Measurements from ENCODE around the gene AKR1C1. TPM values are rescaled to one million over a fixed set of nuclear protein-coding genes. Genes with fewer than 3 reads are reported as not detected.
"Not testable (repeated sequence)": the region's sequence is repeated elsewhere in the genome, so short reads cannot be mapped to it uniquely, and the experiment has no call there.

AKR1C1 gene
- total RNA-seq, 1 experiment from 2014 or later = 4.1 TPM

- H3K27ac Mint-ChIP-seq = no peak overlapping the region
These were observed 27.0 kb downstream of the AKR1C1 start for GRCh38 chr10:4990217-4990616.

GRCh38 chr10:4991463-4991862 lies 28.2 kb downstream of the AKR1C1 start:
- H3K4me3 Mint-ChIP-seq; H3K27ac Mint-ChIP-seq; ATAC-seq; H3K9me3 Mint-ChIP-seq; H3K27me3 Mint-ChIP-seq (ENCODE audit: low read depth); DNase-seq (ENCODE audit: low spot score); H3K4me1 Mint-ChIP-seq; H3K36me3 Mint-ChIP-seq; CTCF ChIA-PET; POLR2A ChIA-PET: not testable (repeated sequence)

More at GRCh38 chr10:4990217-4990616, 27.0 kb downstream of the AKR1C1 start:
- 0 out of 2 replicates have a peak, but pooled peaks cover 6% of the 10 kb centered on the region for H3K36me3 Mint-ChIP-seq
- H3K27me3 Mint-ChIP-seq (ENCODE audit: low read depth) = no peaks in the 10 kb centered on the region; the same call in 1 of the 2 replicates
- TF ChIP-seq TCF7 (CRISPR knock-in tag; IDR thresholded peaks at IDR 0.05; ENCODE audit: low read depth) (no peak), ZNF263 (CRISPR knock-in tag; IDR thresholded peaks at IDR 0.05; ENCODE audit: low read depth) (no peak), ARID4B (CRISPR knock-in tag; IDR thresholded peaks at IDR 0.05; ENCODE audit: borderline replicate concordance) (no peak), CDX4 (CRISPR knock-in tag; IDR thresholded peaks at IDR 0.05; ENCODE audit: borderline replicate concordance) (no peak), ZNF671 (CRISPR knock-in tag; IDR thresholded peaks at IDR 0.05) (no peak), CTCF (IDR thresholded peaks at IDR 0.05) (no peak), SMAD4 (CRISPR knock-in tag; IDR thresholded peaks at IDR 0.05) (no peak), ATF6 (CRISPR knock-in tag; IDR thresholded peaks at IDR 0.05) (no peak), ZNF121 (CRISPR knock-in tag; IDR thresholded peaks at IDR 0.05) (no peak), MXD4 (CRISPR knock-in tag; IDR thresholded peaks at IDR 0.05; ENCODE audit: borderline replicate concordance) (no peak), STAT6 (CRISPR knock-in tag; conservative IDR thresholded peaks at IDR 0.05; ENCODE audit: low read depth) (no peak), KAT7 (CRISPR knock-in tag; IDR thresholded peaks at IDR 0.05; ENCODE audit: borderline replicate concordance) (no peak)
- DNase-seq (ENCODE audit: low spot score) (no peak), ATAC-seq (no peak)
- no peaks in the 10 kb centered on the region for H3K4me1 Mint-ChIP-seq
- CTCF ChIA-PET = no interaction called here
- H3K4me3 Mint-ChIP-seq = no peak overlapping the region
- POLR2A ChIA-PET = no interaction called here
- peaks cover 17% of the 10 kb centered on the region for H3K9me3 Mint-ChIP-seq

GRCh38 chr10:4992564-4992963 lies 29.3 kb downstream of the AKR1C1 start:
- H3K27ac Mint-ChIP-seq; ATAC-seq; DNase-seq (ENCODE audit: low spot score); H3K27me3 Mint-ChIP-seq (ENCODE audit: low read depth); POLR2A ChIA-PET; H3K4me3 Mint-ChIP-seq; H3K9me3 Mint-ChIP-seq; H3K4me1 Mint-ChIP-seq; H3K36me3 Mint-ChIP-seq: not testable (repeated sequence)
- CTCF ChIA-PET = interaction anchor here (1.0 kb wide), 1 partner anchor 143 kb away, joined by 3 read pairs; no protein-coding TSS in a partner anchor

- H3K9me3 Mint-ChIP-seq; ATAC-seq; H3K27me3 Mint-ChIP-seq (ENCODE audit: low read depth); CTCF ChIA-PET; H3K36me3 Mint-ChIP-seq; H3K4me3 Mint-ChIP-seq; DNase-seq (ENCODE audit: low spot score); POLR2A ChIA-PET; H3K4me1 Mint-ChIP-seq; H3K27ac Mint-ChIP-seq: not testable (repeated sequence)
These were observed 31.0 kb downstream of the AKR1C1 start for GRCh38 chr10:4994260-4994659.

Measured in WTC11 (cell line).